HAP-1 (cell line): Measurements from ENCODE around the gene ERG.

ENCODE experiments used
- DNase-seq, 2 experiments: peaks; one replicate each; pipeline ENCODE4 v3.0.0-alpha.2; 2016 to 2020; ENCODE audit warnings: low spot score in 2 of 2
- H3K27me3 ChIP-seq: fragments of 250-450 bp; sonication (Bioruptor Pico); 2 replicates; pipeline ENCODE4 v1.5.1; 2020; ENCODE audit warnings: low read depth, mild to moderate bottlenecking, moderate library complexity
- H3K36me3 ChIP-seq: fragments of 250-450 bp; sonication (Bioruptor Pico); replicated peaks from 2 replicates; pipeline ENCODE4 v1.5.1; 2020; ENCODE audit warnings: mild to moderate bottlenecking
- H3K4me1 ChIP-seq: fragments of 250-450 bp; sonication (Bioruptor Pico); 2 replicates; pipeline ENCODE4 v1.5.1; 2020; ENCODE audit warnings: mild to moderate bottlenecking
- H3K4me3 ChIP-seq: fragments of 250-450 bp; sonication (Bioruptor Pico); 2 replicates; pipeline ENCODE4 v1.5.1; 2020; ENCODE audit warnings: mild to moderate bottlenecking, moderate library complexity
- H3K9me3 ChIP-seq: fragments of 250-450 bp; sonication (Bioruptor Pico); 2 replicates; pipeline ENCODE4 v1.5.1; 2020; ENCODE audit warnings: mild to moderate bottlenecking, moderate library complexity
- in situ Hi-C: fragments of 300-500 bp; cut with MboI; formaldehyde crosslinking; loops from 3 replicates; pipeline ENCODE4 v1.14.3; 2020; ENCODE audit warnings: low sequenced_read_pairs, inconsistent platforms, mixed read lengths

The ERG gene

DNA sequence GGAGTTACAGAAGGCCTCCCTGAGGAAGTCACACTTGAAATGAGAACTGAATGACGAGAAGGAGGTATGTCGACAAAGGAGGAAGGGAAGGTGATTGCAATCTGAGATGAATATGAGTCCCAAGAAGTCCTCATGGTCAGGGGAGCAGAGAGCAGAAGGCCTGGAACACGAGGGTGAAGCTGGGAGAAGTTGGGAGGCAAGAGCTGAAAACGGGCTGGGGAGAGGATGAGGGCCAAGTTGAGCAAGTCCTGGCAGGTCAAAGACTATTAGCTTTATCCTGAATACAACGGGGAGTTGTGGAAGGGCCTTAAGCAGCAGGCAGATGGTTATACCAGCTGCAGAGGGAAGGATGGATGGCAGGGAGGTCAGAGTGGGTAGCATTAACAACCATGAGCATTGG, 152.0 kb downstream of the ERG start:
- H3K36me3 ChIP-seq = no peaks in the 10 kb centered on the region
- H3K4me3 ChIP-seq = no peak overlapping the region
- in situ Hi-C loops = no loop called here
- H3K9me3 ChIP-seq = no peaks in the 10 kb centered on the region
- no peaks in the 10 kb centered on the region for H3K27me3 ChIP-seq
- H3K4me1 ChIP-seq = no peaks in the 10 kb centered on the region
- DNase-seq = no peak

DNA sequence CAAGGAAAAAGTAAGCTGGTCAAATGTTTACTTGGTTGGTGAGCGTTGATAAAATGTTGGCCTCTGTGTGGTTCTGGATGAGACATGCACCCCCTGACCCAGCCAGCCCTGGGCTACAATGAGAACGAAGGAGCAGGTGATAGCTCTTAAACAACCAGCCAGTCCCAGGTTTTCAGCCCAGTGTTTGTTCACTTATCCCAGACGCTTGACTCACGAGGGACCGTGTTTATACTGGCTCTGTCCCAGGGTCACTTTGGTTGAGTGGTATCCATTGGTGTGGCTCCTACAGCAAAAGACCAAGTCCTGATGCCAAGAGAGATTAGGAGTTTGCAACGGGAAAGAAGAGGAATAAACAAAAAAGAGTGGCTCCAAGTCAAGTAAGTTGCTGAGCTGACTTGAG, 154.6 kb downstream of the ERG start:
- H3K9me3 ChIP-seq = no peaks in the 10 kb centered on the region
- no peak overlapping the region for H3K4me3 ChIP-seq
- in situ Hi-C loops = no loop called here
- H3K27me3 ChIP-seq = no peaks in the 10 kb centered on the region
- H3K36me3 ChIP-seq = no peaks in the 10 kb centered on the region
- no peak for DNase-seq
- H3K4me1 ChIP-seq = no peaks in the 10 kb centered on the region

DNA sequence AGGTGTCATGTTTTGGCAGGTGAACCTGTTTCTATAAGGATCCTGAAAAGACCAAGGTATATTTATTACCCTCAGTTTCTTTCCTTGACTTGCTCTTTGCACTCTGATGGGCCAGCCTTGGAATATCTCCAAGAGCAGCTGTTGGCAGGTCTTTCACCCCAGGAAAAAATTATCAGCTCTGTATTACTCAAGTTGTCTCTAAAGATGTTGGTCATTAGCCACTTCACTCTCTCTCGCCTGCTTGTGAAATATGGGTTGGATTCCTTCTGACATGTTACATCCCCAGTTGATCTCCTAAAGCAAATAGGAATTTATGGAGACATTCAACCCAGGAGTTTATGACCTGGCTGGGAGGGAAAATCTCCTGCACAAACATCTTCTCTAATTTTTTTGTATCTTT, 155.5 kb downstream of the ERG start:
- Histone ChIP-seq H3K9me3 (no peaks in the 10 kb centered on the region), H3K4me1 (no peaks in the 10 kb centered on the region), H3K4me3 (no peak overlapping the region), H3K36me3 (no peaks in the 10 kb centered on the region), H3K27me3 (no peaks in the 10 kb centered on the region)
- DNase-seq = no peak
- in situ Hi-C loops = no loop called here

DNA sequence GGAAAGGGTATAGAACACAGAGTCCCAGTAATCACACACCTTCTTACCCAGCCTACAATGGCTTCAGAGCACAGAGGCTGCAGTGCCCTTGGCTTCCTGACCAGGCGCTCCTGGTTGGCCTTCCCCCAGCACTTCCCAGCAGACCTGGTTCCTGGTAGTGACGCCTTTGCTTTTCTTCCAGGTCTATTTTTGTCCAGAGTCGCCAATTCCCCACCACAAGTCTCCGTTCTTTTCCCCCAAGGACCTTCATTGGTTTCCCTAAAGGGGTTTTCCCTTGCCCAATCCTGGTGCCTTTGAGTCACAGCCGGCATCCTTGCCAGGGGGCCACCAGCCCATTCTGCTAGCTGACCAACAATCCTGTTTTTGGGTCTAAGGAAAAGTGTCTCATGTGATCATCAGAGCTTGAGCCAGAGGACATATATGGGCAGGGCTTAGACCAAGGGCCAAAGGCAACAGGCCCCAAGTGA, 156.7 kb downstream of the ERG start:
- DNase-seq = no peak
- H3K9me3 ChIP-seq = no peaks in the 10 kb centered on the region; the same call in 1 of the 2 replicates
- no peaks in the 10 kb centered on the region for H3K36me3 ChIP-seq
- in situ Hi-C loops = no loop called here
- no peak overlapping the region for H3K4me3 ChIP-seq
- H3K27me3 ChIP-seq = no peaks in the 10 kb centered on the region
- H3K4me1 ChIP-seq = no peaks in the 10 kb centered on the region

DNA sequence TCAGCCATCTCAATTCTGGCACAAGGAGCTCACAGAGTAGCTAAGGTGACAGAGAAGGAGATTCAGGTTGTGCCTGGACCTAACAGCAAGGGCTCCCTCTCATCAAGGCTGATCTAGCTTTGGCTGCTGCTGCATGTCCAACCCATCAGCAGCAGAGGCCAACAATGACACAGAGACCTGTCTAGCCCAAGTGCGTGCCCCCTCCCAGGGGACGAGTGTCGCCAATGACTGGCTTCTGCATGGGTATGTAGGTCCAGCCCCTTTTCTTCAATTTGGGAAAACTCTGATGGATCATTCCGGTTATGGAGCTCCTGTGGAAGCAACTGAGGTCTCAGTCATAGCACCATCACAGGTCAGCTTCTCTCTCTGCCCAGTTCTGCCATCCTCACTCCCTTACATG, 158.1 kb downstream of the ERG start:
- no peak for DNase-seq
- Histone ChIP-seq H3K36me3 (no peaks in the 10 kb centered on the region), H3K27me3 (no peaks in the 10 kb centered on the region), H3K9me3 (no peaks in the 10 kb centered on the region; the same call in 1 of the 2 replicates), H3K4me1 (no peaks in the 10 kb centered on the region), H3K4me3 (no peak overlapping the region)
- in situ Hi-C loops = no loop called here

DNA sequence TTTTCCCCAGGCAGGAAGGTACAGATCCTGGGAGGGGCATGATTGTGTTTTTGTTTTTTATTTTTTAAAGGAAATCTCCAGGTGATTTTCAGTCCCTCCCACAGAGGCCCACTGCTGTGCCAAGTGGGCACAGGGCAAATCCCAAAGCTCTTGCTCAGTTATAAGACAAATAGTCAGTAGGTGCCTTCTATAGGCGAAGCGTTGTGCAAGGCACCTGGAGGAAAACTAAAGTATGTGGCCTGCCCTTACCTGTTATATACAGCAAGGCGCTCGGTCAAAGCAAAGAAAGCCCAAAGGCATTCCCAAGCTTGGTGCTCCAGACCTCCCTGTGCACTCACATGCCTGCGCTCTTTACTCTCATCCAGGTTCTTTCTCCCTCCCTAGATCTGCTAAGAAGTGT, 160.5 kb downstream of the ERG start:
- Histone ChIP-seq H3K4me1 (no peaks in the 10 kb centered on the region), H3K27me3 (no peaks in the 10 kb centered on the region), H3K4me3 (no peak overlapping the region), H3K36me3 (no peaks in the 10 kb centered on the region), H3K9me3 (no peaks in the 10 kb centered on the region; the same call in 1 of the 2 replicates)
- in situ Hi-C loops = no loop called here
- DNase-seq = no peak

DNA sequence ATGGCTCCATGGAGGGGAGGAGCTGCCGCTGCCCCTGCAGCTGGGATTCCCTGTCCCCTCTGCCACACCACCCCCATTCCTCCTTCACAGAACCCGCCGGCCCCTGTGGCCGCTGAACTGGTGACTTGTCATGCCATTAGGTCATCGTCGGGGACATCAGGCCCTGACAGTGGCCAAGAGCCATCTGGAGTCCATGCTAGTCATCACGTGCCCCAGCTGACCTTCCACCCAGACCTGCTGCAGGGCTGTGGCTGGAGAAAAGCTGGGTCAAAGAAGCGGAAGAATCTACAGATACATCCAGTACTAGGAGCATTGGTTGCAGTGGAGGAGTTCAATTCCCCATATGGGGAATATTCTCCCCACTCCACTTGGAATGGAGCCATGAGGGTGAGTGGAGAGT, 163.4 kb downstream of the ERG start:
- Histone ChIP-seq H3K9me3 (no peaks in the 10 kb centered on the region; the same call in 1 of the 2 replicates), H3K4me1 (no peaks in the 10 kb centered on the region), H3K27me3 (no peaks in the 10 kb centered on the region), H3K4me3 (no peak overlapping the region), H3K36me3 (no peaks in the 10 kb centered on the region)
- in situ Hi-C loops = no loop called here
- no peak for DNase-seq

DNA sequence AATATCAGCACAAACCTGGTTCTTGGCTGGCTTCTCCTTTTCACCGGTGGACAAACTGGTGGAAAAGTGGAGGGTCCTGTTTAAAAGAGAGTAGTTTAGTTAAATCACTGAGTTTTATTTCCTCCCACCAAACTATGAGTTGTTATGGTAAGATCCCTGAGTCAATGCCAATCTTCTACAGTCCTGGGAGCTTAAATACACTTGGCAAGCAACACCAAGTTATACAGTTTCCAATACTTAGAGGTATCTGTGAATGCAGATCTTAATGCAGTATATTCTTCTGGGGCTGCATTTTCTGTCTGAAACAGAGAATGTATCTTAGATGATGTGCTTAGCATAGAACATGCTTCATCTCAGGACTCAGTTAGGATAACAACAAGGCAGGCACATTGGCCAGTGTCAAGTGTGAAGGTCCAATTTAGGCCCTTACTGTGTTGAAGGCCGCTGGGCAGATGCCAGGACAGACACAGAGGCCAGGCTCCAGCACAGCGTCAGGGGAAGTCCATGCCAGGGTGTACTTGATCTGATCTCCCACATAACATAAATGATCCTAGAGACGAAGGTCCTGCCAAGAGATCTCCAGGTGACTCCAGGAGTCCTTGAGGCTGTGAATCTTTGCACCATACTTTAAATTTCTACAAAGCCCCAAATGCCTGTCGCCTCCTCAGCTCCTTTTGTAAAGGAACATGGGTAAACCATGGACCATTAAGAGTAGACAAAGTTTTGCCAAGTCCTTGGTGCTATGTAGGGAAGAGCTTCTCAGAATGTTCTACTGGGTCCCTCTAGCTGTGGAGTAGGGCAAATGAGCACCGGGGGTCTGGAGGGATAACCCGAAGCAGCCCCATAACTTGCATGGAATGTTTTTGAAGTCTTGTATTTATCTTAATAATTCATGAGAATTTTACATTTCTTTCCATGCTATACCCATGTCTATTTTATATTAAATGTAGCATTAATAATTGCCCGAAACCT, 164.7 kb downstream of the ERG start:
- no peak for DNase-seq

DNA sequence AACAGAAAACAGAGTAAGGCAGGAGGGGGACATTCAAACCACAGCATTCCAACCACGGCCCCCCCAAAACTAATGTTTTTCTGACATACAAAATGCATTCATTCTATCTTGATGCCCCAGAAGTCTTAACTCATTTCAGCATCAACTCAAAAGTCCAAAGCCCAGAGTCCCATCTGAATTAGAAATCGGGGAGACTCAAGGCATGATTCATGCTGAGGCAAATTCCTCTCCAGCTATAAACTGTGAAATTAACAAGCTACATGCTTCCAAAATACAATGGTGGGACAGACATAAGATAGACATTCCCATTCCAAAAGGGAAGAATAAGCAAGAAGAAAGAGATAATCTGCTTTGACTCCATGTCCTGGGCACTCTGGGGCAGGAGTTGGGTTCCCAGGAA, 167.6 kb downstream of the ERG start:
- Histone ChIP-seq H3K4me1 (no peaks in the 10 kb centered on the region), H3K27me3 (no peaks in the 10 kb centered on the region), H3K4me3 (no peak overlapping the region), H3K9me3 (no peaks in the 10 kb centered on the region; the same call in 1 of the 2 replicates), H3K36me3 (no peaks in the 10 kb centered on the region)
- in situ Hi-C loops = no loop called here
- no peak for DNase-seq

More for the DNA sequence above, 164.7 kb downstream of the ERG start:
- Histone ChIP-seq H3K4me3 (no peak overlapping the region), H3K27me3 (no peaks in the 10 kb centered on the region), H3K4me1 (no peaks in the 10 kb centered on the region), H3K9me3 (no peaks in the 10 kb centered on the region; the same call in 1 of the 2 replicates), H3K36me3 (no peaks in the 10 kb centered on the region)
- in situ Hi-C loops = no loop called here
